Measurements from ENCODE around the gene HIGD1B. TPM values are rescaled to one million over a fixed set of nuclear protein-coding genes. Genes with fewer than 3 reads are reported as not detected.

Gene HIGD1B
- total and polyA plus RNA-seq, 2 of the 13 experiments (the other 11 are each of a cell fraction or from before 2014, with no cell fraction given): not detected

DNA sequence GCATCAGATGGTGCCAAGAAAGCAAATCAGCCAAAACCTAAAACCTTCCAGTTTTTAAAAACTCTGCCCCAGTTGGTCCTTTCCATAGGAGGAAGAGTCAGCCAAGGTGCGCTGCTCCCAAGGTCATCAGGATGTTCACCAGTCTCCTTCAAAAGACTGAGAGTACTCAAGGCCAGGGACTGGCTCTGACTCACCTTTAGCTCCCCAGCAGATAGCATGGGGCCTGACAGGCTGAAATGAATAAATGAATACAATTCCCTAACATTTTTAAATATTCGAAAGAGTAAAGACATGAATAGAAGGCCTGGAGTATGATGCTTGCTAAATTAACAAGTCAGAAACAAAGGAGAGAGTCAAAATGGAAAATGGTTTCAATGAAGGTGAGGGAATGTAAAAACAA lies 32.4 kb downstream of the HIGD1B start:
- Histone ChIP-seq H3K4me1 (ENCODE audit: insufficient read depth, low read length) (no peaks in the 10 kb centered on the region), H3K79me2 (ENCODE audit: insufficient read depth, low read length) (no peaks in the 10 kb centered on the region), H3K4me2 (ENCODE audit: low read depth, low read length) (no peak overlapping the region), H3K4me3 (replicated peaks in 1 of 3; ENCODE audit: insufficient read depth in 1 of 3, low read depth in 2 of 3, low read length in 3 of 3) (no peak overlapping the region), H3K36me3 (replicated peaks in 1 of 2; ENCODE audit: control insufficient read depth in 1 of 2, insufficient read depth in 2 of 2, low read length in 2 of 2) (peaks cover 47 to 90% of the 10 kb centered on the region in 2 experiments), H2AFZ (ENCODE audit: low read length) (no peak overlapping the region), H3K27me3 (ENCODE audit: control insufficient read depth in 1 of 2, insufficient read depth in 2 of 2, low read length in 2 of 2) (no peaks in the 10 kb centered on the region), H3K9me3 (ENCODE audit: low read length) (no peaks in the 10 kb centered on the region), H3K9ac (ENCODE audit: insufficient read depth, low read depth, low read length) (no peak overlapping the region), H4K20me1 (ENCODE audit: insufficient read depth, low read length) (no peaks in the 10 kb centered on the region), H3K27ac (ENCODE audit: extremely low read length, insufficient read depth, low read length) (no peak overlapping the region)
- 96% methylated on average over 2 of the region's 2 CpGs for WGBS (ENCODE audit: low lambda C conversion rate)
- no TSS peak for BruUV-seq (replicated peaks)
- ChIA-PET POLR2A (no interaction called here), CTCF (ENCODE audit: low intra/inter-chr PET ratio, low total read pairs) (no interaction called here)
- ATAC-seq (no peak), DNase-seq (ENCODE audit: low spot score) (no peak), FAIRE-seq (no peak)
- intact Hi-C loops (cut with micrococcal nuclease; ENCODE audit: unreplicated experiment) (no loop called here), in situ Hi-C loops (cut with HindIII; ENCODE audit: extremely low pct_ligation_motif_present, low pct_unique_long_range_greater_than_20kb) (no loop called here)
- TF ChIP-seq ZNF251 (CRISPR knock-in tag; IDR thresholded peaks at IDR 0.05) (no peak), SUZ12 (IDR thresholded peaks at IDR 0.05; ENCODE audit: low read depth, low read length) (no peak), ZNF841 (CRISPR knock-in tag; IDR thresholded peaks at IDR 0.05; ENCODE audit: borderline replicate concordance) (no peak), ZNF230 (CRISPR knock-in tag; IDR thresholded peaks at IDR 0.05) (no peak), SNAPC2 (CRISPR knock-in tag; IDR thresholded peaks at IDR 0.05) (no peak), TGIF2 (CRISPR knock-in tag; IDR thresholded peaks at IDR 0.05) (no peak), ZNF674 (CRISPR knock-in tag; IDR thresholded peaks at IDR 0.05; ENCODE audit: low read depth) (no peak), SAP130 (CRISPR knock-in tag; IDR thresholded peaks at IDR 0.05; ENCODE audit: low read depth) (no peak)
- TF ChIP-seq, protein P1, sequence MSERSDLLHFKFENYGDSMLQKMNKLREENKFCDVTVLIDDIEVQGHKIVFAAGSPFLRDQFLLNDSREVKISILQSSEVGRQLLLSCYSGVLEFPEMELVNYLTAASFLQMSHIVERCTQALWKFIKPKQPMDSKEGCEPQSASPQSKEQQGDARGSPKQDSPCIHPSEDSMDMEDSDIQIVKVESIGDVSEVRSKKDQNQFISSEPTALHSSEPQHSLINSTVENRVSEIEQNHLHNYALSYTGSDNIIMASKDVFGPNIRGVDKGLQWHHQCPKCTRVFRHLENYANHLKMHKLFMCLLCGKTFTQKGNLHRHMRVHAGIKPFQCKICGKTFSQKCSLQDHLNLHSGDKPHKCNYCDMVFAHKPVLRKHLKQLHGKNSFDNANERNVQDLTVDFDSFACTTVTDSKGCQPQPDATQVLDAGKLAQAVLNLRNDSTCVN (CRISPR knock-in tag; IDR thresholded peaks at IDR 0.05; ENCODE audit: borderline replicate concordance): no peak
- TF ChIP-seq, protein P2, sequence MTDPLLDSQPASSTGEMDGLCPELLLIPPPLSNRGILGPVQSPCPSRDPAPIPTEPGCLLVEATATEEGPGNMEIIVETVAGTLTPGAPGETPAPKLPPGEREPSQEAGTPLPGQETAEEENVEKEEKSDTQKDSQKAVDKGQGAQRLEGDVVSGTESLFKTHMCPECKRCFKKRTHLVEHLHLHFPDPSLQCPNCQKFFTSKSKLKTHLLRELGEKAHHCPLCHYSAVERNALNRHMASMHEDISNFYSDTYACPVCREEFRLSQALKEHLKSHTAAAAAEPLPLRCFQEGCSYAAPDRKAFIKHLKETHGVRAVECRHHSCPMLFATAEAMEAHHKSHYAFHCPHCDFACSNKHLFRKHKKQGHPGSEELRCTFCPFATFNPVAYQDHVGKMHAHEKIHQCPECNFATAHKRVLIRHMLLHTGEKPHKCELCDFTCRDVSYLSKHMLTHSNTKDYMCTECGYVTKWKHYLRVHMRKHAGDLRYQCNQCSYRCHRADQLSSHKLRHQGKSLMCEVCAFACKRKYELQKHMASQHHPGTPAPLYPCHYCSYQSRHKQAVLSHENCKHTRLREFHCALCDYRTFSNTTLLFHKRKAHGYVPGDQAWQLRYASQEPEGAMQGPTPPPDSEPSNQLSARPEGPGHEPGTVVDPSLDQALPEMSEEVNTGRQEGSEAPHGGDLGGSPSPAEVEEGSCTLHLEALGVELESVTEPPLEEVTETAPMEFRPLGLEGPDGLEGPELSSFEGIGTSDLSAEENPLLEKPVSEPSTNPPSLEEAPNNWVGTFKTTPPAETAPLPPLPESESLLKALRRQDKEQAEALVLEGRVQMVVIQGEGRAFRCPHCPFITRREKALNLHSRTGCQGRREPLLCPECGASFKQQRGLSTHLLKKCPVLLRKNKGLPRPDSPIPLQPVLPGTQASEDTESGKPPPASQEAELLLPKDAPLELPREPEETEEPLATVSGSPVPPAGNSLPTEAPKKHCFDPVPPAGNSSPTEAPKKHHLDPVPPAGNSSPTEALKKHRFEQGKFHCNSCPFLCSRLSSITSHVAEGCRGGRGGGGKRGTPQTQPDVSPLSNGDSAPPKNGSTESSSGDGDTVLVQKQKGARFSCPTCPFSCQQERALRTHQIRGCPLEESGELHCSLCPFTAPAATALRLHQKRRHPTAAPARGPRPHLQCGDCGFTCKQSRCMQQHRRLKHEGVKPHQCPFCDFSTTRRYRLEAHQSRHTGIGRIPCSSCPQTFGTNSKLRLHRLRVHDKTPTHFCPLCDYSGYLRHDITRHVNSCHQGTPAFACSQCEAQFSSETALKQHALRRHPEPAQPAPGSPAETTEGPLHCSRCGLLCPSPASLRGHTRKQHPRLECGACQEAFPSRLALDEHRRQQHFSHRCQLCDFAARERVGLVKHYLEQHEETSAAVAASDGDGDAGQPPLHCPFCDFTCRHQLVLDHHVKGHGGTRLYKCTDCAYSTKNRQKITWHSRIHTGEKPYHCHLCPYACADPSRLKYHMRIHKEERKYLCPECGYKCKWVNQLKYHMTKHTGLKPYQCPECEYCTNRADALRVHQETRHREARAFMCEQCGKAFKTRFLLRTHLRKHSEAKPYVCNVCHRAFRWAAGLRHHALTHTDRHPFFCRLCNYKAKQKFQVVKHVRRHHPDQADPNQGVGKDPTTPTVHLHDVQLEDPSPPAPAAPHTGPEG (CRISPR knock-in tag; IDR thresholded peaks at IDR 0.05): no peak
- TF ChIP-seq, protein P3, sequence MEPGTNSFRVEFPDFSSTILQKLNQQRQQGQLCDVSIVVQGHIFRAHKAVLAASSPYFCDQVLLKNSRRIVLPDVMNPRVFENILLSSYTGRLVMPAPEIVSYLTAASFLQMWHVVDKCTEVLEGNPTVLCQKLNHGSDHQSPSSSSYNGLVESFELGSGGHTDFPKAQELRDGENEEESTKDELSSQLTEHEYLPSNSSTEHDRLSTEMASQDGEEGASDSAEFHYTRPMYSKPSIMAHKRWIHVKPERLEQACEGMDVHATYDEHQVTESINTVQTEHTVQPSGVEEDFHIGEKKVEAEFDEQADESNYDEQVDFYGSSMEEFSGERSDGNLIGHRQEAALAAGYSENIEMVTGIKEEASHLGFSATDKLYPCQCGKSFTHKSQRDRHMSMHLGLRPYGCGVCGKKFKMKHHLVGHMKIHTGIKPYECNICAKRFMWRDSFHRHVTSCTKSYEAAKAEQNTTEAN (CRISPR knock-in tag; conservative IDR thresholded peaks at IDR 0.05): no peak

Data from HepG2 (cell line).